ENCODE results near the gene EMILIN2. TPM values are rescaled to one million over a fixed set of nuclear protein-coding genes. Genes with fewer than 3 reads are reported as not detected.
A peak's percentile ranks its signal among the peaks of the same experiment; 100 is the strongest.

Gene EMILIN2
- total and polyA plus RNA-seq, 2 of the 8 experiments (the other 6 are each of a cell fraction or from before 2014, with no cell fraction given), result 6.0 to 7.5 TPM

- WGBS, 2 experiments (ENCODE audit: extremely low coverage in 1 of 2, insufficient coverage in 1 of 2, insufficient read length in 1 of 2, insufficient replicate concordance in 2 of 2, low coverage in 1 of 2, low lambda C conversion rate in 2 of 2, missing lambda C conversion rate in 1 of 2), result 35% methylated on average over 7 of the region's 7 CpGs; no CpG with 5 or more reads in 1 of the 2 experiments
- POLR2A ChIA-PET (ENCODE audit: partially characterized antibody), result interaction anchor here (1.0 to 1.3 kb wide), 3 partner anchors 9 to 331 kb away, joined by 4 to 5 read pairs (median 4); partner anchors contain the start of gene MYL12A
- H3K14ac ChIP-seq (ENCODE audit: insufficient read length), result no peak overlapping the region
Observed at GRCh38 chr18:2916184-2916583, 69.4 kb downstream of the EMILIN2 start.

More at GRCh38 chr18:2916184-2916583, 69.4 kb downstream of the EMILIN2 start:
- Histone ChIP-seq H2BK20ac (ENCODE audit: low read length) (peak overlapping the region; percentile 22; the same call in 1 of the 2 replicates), H3K79me2 (ENCODE audit: control insufficient read depth in 1 of 2, insufficient read depth in 2 of 2, low read length in 2 of 2) (no peaks in the 10 kb centered on the region), H2BK5ac (ENCODE audit: low read depth, low read length) (peak overlapping the region; percentile 75; the same call in 1 of the 2 replicates), H4K20me1 (replicated peaks in 1 of 2; ENCODE audit: control insufficient read depth in 1 of 2, insufficient read depth in 2 of 2, low read length in 2 of 2) (no peaks in the 10 kb centered on the region), H3K4me1 (replicated peaks in 1 of 4; ENCODE audit: control insufficient read depth in 3 of 4, insufficient read depth in 4 of 4, low read length in 3 of 4) (peaks cover 0 to 8% (median 5%) of the 10 kb centered on the region in 4 experiments; a peak in 5 of 7 replicates), H2AK5ac (ENCODE audit: low read depth, low read length) (no peak overlapping the region), H4K91ac (replicated peaks; ENCODE audit: insufficient read length, low read length) (no peak overlapping the region), H3K9ac (replicated peaks in 1 of 4; ENCODE audit: extremely low read depth in 1 of 4, low read depth in 3 of 4, low read length in 3 of 4) (0 out of 7 replicates have a peak overlapping the region, but pooled peaks of 1 of the 4 experiments have one; percentile 17), H2BK120ac (replicated peaks; ENCODE audit: low read depth, low read length) (no peak overlapping the region), H3K56ac (replicated peaks; ENCODE audit: insufficient read length, low read depth, low read length) (no peak overlapping the region), H3K9me3 (ENCODE audit: insufficient read depth in 2 of 2, low read depth in 1 of 2, low read length in 1 of 2) (no peaks in the 10 kb centered on the region), H2BK15ac (ENCODE audit: low read length) (no peak overlapping the region), H4K8ac (ENCODE audit: extremely low read depth, insufficient read depth, low read length) (no peak overlapping the region), H3K4me3 (ENCODE audit: extremely low read depth in 1 of 4, insufficient read depth in 2 of 4, low read depth in 3 of 4, low read length in 4 of 4) (no peak overlapping the region), H3K23me2 (ENCODE audit: low read depth, low read length) (no peaks in the 10 kb centered on the region), H3K23ac (ENCODE audit: insufficient read length) (no peak overlapping the region), H2AFZ (ENCODE audit: low read length) (no peak overlapping the region), H4K5ac (ENCODE audit: insufficient read length, low read depth, low read length) (no peak overlapping the region), H3K4me2 (ENCODE audit: insufficient read depth in 1 of 2, low read depth in 2 of 2, low read length in 2 of 2) (peak overlapping the region; percentile 36 to 49; a peak in 1 of 4 replicates), H3K18ac (ENCODE audit: extremely low read depth, low read length) (0 out of 2 replicates have a peak overlapping the region, but pooled peaks have one; percentile 34), H3K36me3 (ENCODE audit: control insufficient read depth in 2 of 4, insufficient read depth in 4 of 4, low read length in 3 of 4) (peaks cover 2 to 22% (median 10%) of the 10 kb centered on the region in 4 experiments; a peak in 7 of 8 replicates), H3K27ac (ENCODE audit: low read depth, low read length) (peak overlapping the region; percentile 62; the same call in 1 of the 2 replicates), H3K4ac (replicated peaks; ENCODE audit: insufficient read length, low read depth, low read length) (no peak overlapping the region), H3K79me1 (ENCODE audit: low read depth, low read length) (no peaks in the 10 kb centered on the region; the same call in 1 of the 2 replicates), H3K27me3 (replicated peaks in 1 of 4; ENCODE audit: control insufficient read depth in 3 of 4, extremely low read depth in 1 of 4, insufficient read depth in 3 of 4, low read length in 3 of 4) (no peaks in the 10 kb centered on the region), H2BK12ac (ENCODE audit: low read depth, low read length) (peak overlapping the region; percentile 19; the same call in 1 of the 2 replicates)
- CTCF ChIA-PET (ENCODE audit: partially characterized antibody), result interaction anchor here (0.6 to 2.0 kb wide), 2 partner anchors 330 to 1309 kb away, joined by 3 to 6 read pairs; no protein-coding TSS in a partner anchor
- DNase-seq (ENCODE audit: low read depth in 1 of 2, low spot score in 2 of 2) (no peak), FAIRE-seq (peak; percentile 91)
- TF ChIP-seq MAFK (IDR thresholded peaks at IDR 0.05; ENCODE audit: low read depth, low read length) (no peak), SP1 (IDR thresholded peaks at IDR 0.05; ENCODE audit: low read depth, low read length) (no peak), MAX (IDR thresholded peaks at IDR 0.05) (peak; percentile 27; the same call in 1 of the 2 replicates), BRCA1 (IDR thresholded peaks at IDR 0.05; ENCODE audit: low read depth, low read length) (no peak), TEAD4 (IDR thresholded peaks at IDR 0.05; ENCODE audit: low read depth, low read length) (peak; percentile 50), BACH1 (IDR thresholded peaks at IDR 0.05; ENCODE audit: low read length) (no peak), ATF2 (IDR thresholded peaks at IDR 0.05; ENCODE audit: low read length) (peak; percentile 67; the same call in 1 of the 2 replicates), CREB1 (IDR thresholded peaks at IDR 0.05) (0 out of 2 replicates have a peak, but pooled peaks have one; percentile 31), SUZ12 (IDR thresholded peaks at IDR 0.05; ENCODE audit: low read length) (no peak)
